Lower leg skin (tissue), 3 donors: ENCODE measurements around the gene GALNT18.

Source experiments
- POLR2A ChIP-seq, 2 donors: fragments of 450-650 bp; IDR thresholded peaks; one replicate each; pipeline ENCODE4 v1.6.1; 2016 to 2017; ENCODE audit warnings: antibody characterized with exemption in 2 of 2, mild to moderate bottlenecking in 1 of 2, moderate library complexity in 1 of 2
- TF ChIP-seq, protein P1 (sequence below), 3 donors: fragments of 450-650 bp; IDR thresholded peaks; one replicate each; pipeline ENCODE4 v1.5.1; 2016; ENCODE audit warnings: antibody characterized with exemption in 3 of 3, mild to moderate bottlenecking in 3 of 3, moderate library complexity in 2 of 3

DNA sequence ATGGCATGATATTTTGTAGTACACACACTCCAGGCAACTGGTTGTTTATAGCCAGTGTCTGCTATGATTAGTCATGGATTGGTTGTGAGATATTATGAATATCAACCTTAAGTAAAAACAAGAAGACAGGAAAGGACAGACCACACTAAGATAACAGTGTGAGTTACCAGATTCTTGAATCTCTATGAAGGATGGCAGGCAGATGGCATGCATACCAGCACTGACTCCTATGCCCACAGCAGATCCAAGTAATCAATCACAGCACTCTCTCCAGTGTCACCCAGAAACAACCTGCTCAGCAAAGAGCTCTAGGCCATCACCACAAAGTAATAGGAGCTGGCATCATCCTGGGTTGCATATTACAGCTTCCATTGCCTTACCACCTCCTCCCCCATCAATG lies 116.6 kb downstream of the GALNT18 start:
- no peak for TF ChIP-seq POLR2A (IDR thresholded peaks at IDR 0.05)
- TF ChIP-seq, protein P1, sequence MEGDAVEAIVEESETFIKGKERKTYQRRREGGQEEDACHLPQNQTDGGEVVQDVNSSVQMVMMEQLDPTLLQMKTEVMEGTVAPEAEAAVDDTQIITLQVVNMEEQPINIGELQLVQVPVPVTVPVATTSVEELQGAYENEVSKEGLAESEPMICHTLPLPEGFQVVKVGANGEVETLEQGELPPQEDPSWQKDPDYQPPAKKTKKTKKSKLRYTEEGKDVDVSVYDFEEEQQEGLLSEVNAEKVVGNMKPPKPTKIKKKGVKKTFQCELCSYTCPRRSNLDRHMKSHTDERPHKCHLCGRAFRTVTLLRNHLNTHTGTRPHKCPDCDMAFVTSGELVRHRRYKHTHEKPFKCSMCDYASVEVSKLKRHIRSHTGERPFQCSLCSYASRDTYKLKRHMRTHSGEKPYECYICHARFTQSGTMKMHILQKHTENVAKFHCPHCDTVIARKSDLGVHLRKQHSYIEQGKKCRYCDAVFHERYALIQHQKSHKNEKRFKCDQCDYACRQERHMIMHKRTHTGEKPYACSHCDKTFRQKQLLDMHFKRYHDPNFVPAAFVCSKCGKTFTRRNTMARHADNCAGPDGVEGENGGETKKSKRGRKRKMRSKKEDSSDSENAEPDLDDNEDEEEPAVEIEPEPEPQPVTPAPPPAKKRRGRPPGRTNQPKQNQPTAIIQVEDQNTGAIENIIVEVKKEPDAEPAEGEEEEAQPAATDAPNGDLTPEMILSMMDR (IDR thresholded peaks at IDR 0.05): no peak
